ENCODE results near the gene EVL.
A peak's percentile ranks its signal among the peaks of the same experiment; 100 is the strongest.

Gene EVL

DNA sequence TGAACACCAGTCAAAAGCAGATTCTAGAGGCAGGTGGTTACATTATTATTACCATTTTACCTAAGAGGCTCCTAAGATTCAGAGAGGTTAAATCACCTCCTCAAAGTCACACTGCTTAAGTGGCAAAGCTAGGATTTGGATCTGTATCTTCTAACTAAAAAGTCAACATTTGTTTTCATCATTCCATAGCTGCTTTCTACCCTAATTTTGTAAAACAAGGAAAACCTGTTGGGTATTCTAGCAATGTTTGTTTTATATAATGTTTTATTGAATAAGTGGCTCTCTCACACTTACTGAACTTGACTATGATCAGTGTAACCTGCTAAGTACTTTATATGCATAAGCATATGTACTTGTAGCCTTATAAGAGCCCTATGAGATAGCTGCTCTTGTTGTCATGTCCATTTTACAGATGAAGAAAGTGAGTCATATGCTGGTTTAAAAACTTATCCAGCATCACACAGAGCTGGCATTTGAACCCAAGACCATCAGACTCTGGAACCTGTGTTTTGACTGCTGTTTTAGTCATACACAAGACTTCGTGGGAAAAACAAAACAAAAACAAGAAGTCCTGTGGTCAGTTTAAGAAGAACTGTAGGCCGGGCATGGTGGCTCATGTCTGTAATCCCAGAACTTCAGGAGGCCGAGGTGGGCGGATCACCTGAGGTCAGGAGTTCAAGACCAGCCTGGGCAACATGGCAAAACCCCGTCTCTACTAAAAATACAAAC is 31.7 kb upstream of the EVL start:
- TF ChIP-seq, protein P1, sequence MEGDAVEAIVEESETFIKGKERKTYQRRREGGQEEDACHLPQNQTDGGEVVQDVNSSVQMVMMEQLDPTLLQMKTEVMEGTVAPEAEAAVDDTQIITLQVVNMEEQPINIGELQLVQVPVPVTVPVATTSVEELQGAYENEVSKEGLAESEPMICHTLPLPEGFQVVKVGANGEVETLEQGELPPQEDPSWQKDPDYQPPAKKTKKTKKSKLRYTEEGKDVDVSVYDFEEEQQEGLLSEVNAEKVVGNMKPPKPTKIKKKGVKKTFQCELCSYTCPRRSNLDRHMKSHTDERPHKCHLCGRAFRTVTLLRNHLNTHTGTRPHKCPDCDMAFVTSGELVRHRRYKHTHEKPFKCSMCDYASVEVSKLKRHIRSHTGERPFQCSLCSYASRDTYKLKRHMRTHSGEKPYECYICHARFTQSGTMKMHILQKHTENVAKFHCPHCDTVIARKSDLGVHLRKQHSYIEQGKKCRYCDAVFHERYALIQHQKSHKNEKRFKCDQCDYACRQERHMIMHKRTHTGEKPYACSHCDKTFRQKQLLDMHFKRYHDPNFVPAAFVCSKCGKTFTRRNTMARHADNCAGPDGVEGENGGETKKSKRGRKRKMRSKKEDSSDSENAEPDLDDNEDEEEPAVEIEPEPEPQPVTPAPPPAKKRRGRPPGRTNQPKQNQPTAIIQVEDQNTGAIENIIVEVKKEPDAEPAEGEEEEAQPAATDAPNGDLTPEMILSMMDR (conservative IDR thresholded peaks at IDR 0.05): no peak
- TF ChIP-seq ZFX (IDR thresholded peaks at IDR 0.05): no peak
- H3K27ac ChIP-seq: no peak overlapping the region

DNA sequence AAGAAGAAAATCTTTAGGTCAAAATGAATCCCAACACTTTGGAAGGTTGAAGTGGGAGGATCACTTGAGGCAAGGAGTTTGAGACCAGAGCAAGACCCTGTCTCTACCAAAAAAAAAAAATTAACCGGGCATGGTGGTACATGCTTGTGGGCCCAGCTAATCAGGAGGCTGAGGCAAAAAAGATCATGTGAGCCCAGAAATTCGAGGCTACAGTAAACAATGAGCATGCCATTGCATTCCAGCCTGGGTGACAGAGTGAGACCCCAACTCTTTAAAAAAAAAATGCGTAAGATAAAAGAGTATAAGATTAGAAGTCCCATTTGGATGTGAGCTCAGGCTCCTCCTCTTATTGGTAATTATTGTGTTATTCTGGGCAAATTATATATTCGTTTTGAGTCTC is 30.8 kb upstream of the EVL start:
- TF ChIP-seq, protein P1 (conservative IDR thresholded peaks at IDR 0.05): no peak
- no peak for TF ChIP-seq ZFX (IDR thresholded peaks at IDR 0.05)
- H3K27ac ChIP-seq: no peak overlapping the region

DNA sequence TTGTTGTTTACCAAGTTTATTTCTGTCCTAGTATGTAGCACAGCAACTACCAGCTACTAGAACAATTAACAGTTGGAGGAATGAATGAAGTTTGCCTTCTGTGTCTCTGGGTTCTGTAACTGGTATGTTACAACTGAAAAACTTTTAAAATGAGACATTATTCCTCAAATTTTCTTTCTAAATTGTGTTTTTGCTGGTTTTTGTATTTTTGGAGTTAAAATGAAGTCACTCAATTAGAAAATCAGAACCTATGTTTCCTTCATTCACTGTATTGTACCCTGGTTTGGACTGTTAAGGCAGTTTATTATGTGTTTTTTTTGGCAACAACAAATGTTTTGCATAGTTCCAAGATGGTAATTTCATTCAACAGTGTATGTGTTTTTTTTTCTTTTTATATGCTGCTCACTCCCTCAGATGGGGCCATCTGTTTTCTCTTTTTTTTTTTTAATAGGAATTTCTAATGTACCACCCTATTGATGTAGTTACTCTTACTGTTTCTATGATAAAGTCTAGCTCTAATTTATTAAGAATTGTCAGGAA is 30.2 kb upstream of the EVL start:
- TF ChIP-seq ZFX (IDR thresholded peaks at IDR 0.05): no peak
- TF ChIP-seq, protein P1 (conservative IDR thresholded peaks at IDR 0.05): no peak
- H3K27ac ChIP-seq: no peak overlapping the region

DNA sequence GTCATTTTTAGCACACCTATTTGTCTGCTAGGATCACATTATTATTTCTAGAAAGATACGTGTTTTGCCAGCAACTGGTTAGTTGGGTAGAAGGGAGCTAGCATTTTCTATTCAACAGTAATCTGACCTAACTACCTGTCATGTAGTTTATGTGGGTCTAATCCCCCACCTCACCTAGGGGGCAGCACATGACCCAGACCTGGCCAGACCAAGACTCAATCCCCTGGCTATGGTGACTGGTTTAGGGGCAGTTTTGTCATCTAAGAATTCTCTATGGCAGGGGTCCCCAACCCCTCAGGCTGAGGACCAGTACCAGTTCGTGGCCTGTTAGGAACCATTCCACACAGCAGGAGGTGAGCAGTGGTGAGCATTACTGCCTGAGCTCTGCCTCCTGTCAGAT is 29.5 kb upstream of the EVL start:
- TF ChIP-seq, protein P1 (conservative IDR thresholded peaks at IDR 0.05): 0 out of 2 replicates have a peak, but pooled peaks have one; percentile 6
- no peak for TF ChIP-seq ZFX (IDR thresholded peaks at IDR 0.05)
- H3K27ac ChIP-seq: no peak overlapping the region

DNA sequence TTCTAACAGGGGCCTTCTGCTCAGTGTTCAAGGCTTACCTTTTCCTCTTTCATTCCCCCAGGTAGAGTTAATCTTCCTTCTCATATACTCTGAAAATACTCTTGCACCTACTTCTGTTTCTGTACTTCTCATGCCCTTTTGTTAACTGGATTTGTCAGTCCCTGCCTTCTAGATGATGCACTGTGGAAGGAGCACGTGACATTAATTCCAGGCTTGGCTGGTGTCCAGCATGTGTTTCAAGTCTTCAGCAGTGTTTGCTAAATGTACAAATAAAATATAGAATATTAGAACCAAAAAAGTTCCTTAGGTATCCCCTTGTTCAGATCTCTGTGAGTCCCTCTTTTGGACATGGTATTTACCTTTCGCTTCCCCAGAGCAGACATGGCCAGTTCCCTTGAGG is 27.9 kb upstream of the EVL start:
- TF ChIP-seq, protein P1 (conservative IDR thresholded peaks at IDR 0.05): no peak
- TF ChIP-seq ZFX (IDR thresholded peaks at IDR 0.05): no peak

DNA sequence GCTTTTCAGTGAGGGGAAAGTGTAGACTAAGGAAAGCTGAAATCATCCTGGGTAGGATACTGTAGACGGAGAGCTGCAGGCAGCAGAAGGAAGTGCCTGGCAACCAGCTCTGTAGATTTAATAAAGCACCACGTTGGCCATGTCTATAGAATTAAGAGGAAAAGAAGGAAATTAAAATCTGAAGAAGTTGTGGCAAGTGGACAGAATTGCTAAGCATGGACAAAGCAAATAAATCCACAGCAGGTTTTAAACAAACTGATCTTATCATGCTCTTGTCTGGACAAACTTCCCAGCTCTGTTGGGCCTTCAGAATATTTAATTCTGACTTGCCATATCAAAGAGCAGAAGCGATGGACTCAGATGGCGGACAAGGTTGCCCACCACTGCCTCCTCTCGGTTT is 27.2 kb upstream of the EVL start:
- H3K27ac ChIP-seq: peak overlapping the region; percentile 58
- no peak for TF ChIP-seq ZFX (IDR thresholded peaks at IDR 0.05)
- TF ChIP-seq, protein P1 (conservative IDR thresholded peaks at IDR 0.05): no peak; the same call in 1 of the 2 replicates

More for the DNA sequence above, 27.9 kb upstream of the EVL start:
- no peak overlapping the region; the same call in 1 of the 2 replicates for H3K27ac ChIP-seq

DNA sequence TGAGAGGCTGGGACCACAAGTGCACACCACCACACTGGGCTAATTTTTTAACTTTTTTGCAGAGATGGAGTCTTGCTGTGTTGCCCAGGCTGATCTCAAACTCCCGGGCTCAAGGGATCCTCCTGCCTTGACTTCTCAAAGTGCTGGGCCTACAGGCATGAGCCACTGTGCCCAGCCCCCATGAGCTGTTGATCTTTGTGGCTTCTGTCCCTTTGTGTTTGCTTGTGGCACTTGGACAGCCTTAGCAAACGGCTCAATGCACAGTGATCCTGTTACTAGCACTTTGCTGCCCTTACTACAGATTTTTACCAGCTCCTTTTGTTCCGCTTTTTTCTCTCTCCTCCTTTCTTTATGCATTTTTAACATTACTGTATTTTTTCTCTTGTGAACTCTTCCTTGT is 25.3 kb upstream of the EVL start:
- peak overlapping the region; percentile 79 for H3K27ac ChIP-seq

More for the DNA sequence above, 25.3 kb upstream of the EVL start:
- no peak for TF ChIP-seq ZFX (IDR thresholded peaks at IDR 0.05)
- TF ChIP-seq, protein P1 (conservative IDR thresholded peaks at IDR 0.05): no peak

All from C4-2B (cell line).